Germinal center (tissue), 1 donor: Measurements from ENCODE around the gene EPHA8.

Source experiments
- DNase-seq: peaks from one replicate; pipeline ENCODE4 v3.0.0; 2012; ENCODE audit warnings: mixed read lengths, low spot score

EPHA8 gene

GRCh38 chr1:22562584-22563583 is at the start of gene EPHA8:
Gene EPHA8, plus strand, starts transcription at chr1:22563489. Its CDS starts 147 bp downstream, at chr1:22563636.
- no peak for DNase-seq

GRCh38 chr1:22516906-22517571 is 46.2 kb upstream of the EPHA8 start:
- DNase-seq = no peak

GRCh38 chr1:22517956-22518355 is 45.3 kb upstream of the EPHA8 start:
- DNase-seq = no peak

- DNase-seq = no peak
Observed at GRCh38 chr1:22518379-22518778, 44.9 kb upstream of the EPHA8 start.

- DNase-seq = no peak
Observed at GRCh38 chr1:22520871-22521270, 42.4 kb upstream of the EPHA8 start.

- no peak for DNase-seq
Observed at GRCh38 chr1:22521692-22522091, 41.6 kb upstream of the EPHA8 start.

GRCh38 chr1:22522221-22522743 is 41.0 kb upstream of the EPHA8 start:
- no peak for DNase-seq

GRCh38 chr1:22524481-22524880 is 38.8 kb upstream of the EPHA8 start:
- no peak for DNase-seq

- DNase-seq = no peak
Observed at GRCh38 chr1:22525211-22525610, 38.1 kb upstream of the EPHA8 start.

GRCh38 chr1:22525646-22526045 is 37.6 kb upstream of the EPHA8 start:
- no peak for DNase-seq

- no peak for DNase-seq
Observed at GRCh38 chr1:22526098-22526497, 37.2 kb upstream of the EPHA8 start.

GRCh38 chr1:22526677-22527076 is 36.6 kb upstream of the EPHA8 start:
- DNase-seq = no peak

- DNase-seq = no peak
Observed at GRCh38 chr1:22527122-22527521, 36.2 kb upstream of the EPHA8 start.

GRCh38 chr1:22527555-22528296 is 35.6 kb upstream of the EPHA8 start:
- DNase-seq = no peak

GRCh38 chr1:22528451-22528850 is 34.8 kb upstream of the EPHA8 start:
- DNase-seq = no peak

GRCh38 chr1:22529901-22530621 is 33.2 kb upstream of the EPHA8 start:
- DNase-seq = no peak

GRCh38 chr1:22530715-22531114 is 32.6 kb upstream of the EPHA8 start:
- no peak for DNase-seq

- no peak for DNase-seq
Observed at GRCh38 chr1:22531251-22531650, 32.0 kb upstream of the EPHA8 start.

GRCh38 chr1:22533244-22533895 is 29.9 kb upstream of the EPHA8 start:
- no peak for DNase-seq

GRCh38 chr1:22534951-22535350 is 28.3 kb upstream of the EPHA8 start:
- DNase-seq = no peak

- no peak for DNase-seq
Observed at GRCh38 chr1:22535399-22535798, 27.9 kb upstream of the EPHA8 start.
